ENCODE results near the gene CDK5RAP2. TPM values are rescaled to one million over a fixed set of nuclear protein-coding genes. Genes with fewer than 3 reads are reported as not detected.
"Not testable (repeated sequence)": the region's sequence is repeated elsewhere in the genome, so short reads cannot be mapped to it uniquely, and the experiment has no call there.

CDK5RAP2 gene
- total RNA-seq = 44.0 TPM

GRCh38 chr9:120580051-120580896 lies at the start of gene CDK5RAP2:
TSS of gene CDK5RAP2 (minus strand) at chr9:120580167. CDS start at chr9:120579978, 189 bp downstream.
- DNase-seq (ENCODE audit: low spot score) = peak; percentile 96

- not testable (repeated sequence) for DNase-seq (ENCODE audit: low spot score)
These were observed 49.0 kb upstream of the CDK5RAP2 start for GRCh38 chr9:120628925-120629497.

GRCh38 chr9:120628207-120628924 lies 48.4 kb upstream of the CDK5RAP2 start:
- DNase-seq (ENCODE audit: low spot score) = no peak

GRCh38 chr9:120627073-120627472 lies 47.1 kb upstream of the CDK5RAP2 start:
- DNase-seq (ENCODE audit: low spot score) = no peak

- DNase-seq (ENCODE audit: low spot score) = no peak
These were observed 46.5 kb upstream of the CDK5RAP2 start for GRCh38 chr9:120626512-120626911.

- DNase-seq (ENCODE audit: low spot score) = no peak
These were observed 45.3 kb upstream of the CDK5RAP2 start for GRCh38 chr9:120625222-120625621.

GRCh38 chr9:120622790-120623189 lies 42.8 kb upstream of the CDK5RAP2 start:
- DNase-seq (ENCODE audit: low spot score) = no peak

GRCh38 chr9:120621941-120622340 lies 42.0 kb upstream of the CDK5RAP2 start:
- no peak for DNase-seq (ENCODE audit: low spot score)

GRCh38 chr9:120619751-120620655 lies 40.0 kb upstream of the CDK5RAP2 start:
- DNase-seq (ENCODE audit: low spot score) = peak; percentile 57

- no peak for DNase-seq (ENCODE audit: low spot score)
These were observed 37.3 kb upstream of the CDK5RAP2 start for GRCh38 chr9:120616966-120617935.

GRCh38 chr9:120612218-120612617 lies 32.3 kb upstream of the CDK5RAP2 start:
- DNase-seq (ENCODE audit: low spot score) = no peak

- no peak for DNase-seq (ENCODE audit: low spot score)
These were observed 31.7 kb upstream of the CDK5RAP2 start for GRCh38 chr9:120611690-120612068.

- no peak for DNase-seq (ENCODE audit: low spot score)
These were observed 31.2 kb upstream of the CDK5RAP2 start for GRCh38 chr9:120610975-120611689.

GRCh38 chr9:120609636-120610035 lies 29.7 kb upstream of the CDK5RAP2 start:
- no peak for DNase-seq (ENCODE audit: low spot score)

GRCh38 chr9:120608421-120608820 lies 28.5 kb upstream of the CDK5RAP2 start:
- DNase-seq (ENCODE audit: low spot score) = no peak

- DNase-seq (ENCODE audit: low spot score) = no peak
These were observed 23.6 kb upstream of the CDK5RAP2 start for GRCh38 chr9:120603591-120603990.

- no peak for DNase-seq (ENCODE audit: low spot score)
These were observed 23.0 kb upstream of the CDK5RAP2 start for GRCh38 chr9:120603010-120603409.

GRCh38 chr9:120593955-120594277 lies 13.9 kb upstream of the CDK5RAP2 start:
- DNase-seq (ENCODE audit: low spot score) = no peak

- DNase-seq (ENCODE audit: low spot score) = no peak
These were observed 13.4 kb upstream of the CDK5RAP2 start for GRCh38 chr9:120593250-120593954.

Data from ureter (tissue), 1 donor.